DMS153 treated with DMSO at 0.1 percent for 48 hours (cell line): ENCODE measurements around the gene SBF2.
"Not testable (repeated sequence)": the region's sequence is repeated elsewhere in the genome, so short reads cannot be mapped to it uniquely, and the experiment has no call there.

ENCODE experiments used
- DNase-seq: peaks from one replicate; lab custom pipeline; 2025; ENCODE audit not compliant: unreplicated experiment; lab: John Stamatoyannopoulos, UW

SBF2 gene

DNA sequence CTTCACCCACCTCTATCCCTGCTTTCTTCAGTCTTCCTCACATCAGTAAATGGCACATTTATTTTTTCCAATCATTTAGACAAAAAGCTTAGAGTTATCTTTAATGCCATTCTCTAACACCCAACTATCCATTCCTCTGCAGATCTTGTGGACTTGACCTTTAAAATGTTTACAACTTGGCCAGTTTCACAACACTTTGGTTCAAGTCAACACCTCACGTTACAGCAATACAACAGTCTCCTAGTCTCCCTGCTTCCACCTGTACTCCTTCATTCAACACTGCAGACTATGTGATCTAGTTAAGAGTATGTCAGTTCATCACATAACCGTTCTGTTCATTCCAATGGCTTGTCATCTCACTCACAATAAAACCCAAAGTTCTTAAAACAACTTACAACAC, 325.0 kb downstream of the SBF2 start:
- DNase-seq = no peak

DNA sequence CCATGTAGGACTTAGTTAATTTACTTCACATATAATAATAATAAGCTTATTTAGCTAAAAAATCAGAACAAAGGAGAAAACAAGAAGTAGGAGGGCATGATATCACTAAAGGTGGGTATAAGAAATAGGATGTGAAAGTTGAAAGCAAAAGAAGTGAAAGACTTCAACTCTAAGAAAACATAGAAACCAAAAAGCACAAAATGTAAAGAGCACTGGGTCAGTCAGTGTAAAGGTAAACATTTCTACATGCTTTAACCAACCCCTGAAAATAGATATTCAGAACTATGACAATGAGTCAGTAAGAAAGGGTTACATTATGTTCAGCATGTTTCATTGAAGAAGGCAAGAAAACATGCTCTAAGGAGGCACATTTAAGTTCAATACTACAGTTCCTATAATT, 331.3 kb downstream of the SBF2 start:
- no peak for DNase-seq

DNA sequence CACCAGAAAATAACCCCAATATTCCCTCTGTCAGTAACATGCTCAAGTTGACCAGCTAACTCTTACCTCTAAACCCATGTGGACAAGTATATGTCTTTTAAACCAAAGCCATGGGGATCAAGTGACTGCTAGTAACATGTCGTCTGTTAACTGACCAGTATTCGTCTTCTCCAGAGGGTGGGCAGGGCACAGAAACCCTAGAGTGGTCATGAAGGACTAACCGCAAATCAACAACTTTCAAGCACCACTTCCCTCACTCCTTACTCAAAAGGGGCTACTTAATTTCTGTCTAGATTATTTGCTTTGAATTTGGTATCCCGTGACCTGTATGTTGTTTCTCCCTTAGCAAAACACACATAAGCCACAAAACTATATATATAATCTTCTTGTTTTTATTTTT, 336.9 kb downstream of the SBF2 start:
- no peak for DNase-seq

DNA sequence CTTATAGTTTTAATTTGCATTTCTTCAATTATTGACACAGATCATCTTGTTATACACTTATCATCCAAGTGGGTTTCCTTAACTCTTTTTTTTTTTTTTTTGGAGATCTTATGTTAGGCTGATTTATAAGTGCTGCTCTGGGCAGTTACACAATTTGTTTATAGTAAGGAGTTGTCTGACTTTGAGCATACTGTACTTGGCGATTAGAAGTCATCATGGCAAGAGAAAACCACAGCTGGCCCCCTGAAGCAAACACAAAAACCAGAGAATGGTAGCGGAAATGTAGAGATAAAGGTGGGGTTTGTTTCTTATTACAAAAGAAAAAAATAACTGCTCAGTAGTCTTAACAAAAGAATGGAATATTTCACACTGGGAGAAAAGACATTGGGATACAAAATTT, 337.5 kb downstream of the SBF2 start:
- no peak for DNase-seq

DNA sequence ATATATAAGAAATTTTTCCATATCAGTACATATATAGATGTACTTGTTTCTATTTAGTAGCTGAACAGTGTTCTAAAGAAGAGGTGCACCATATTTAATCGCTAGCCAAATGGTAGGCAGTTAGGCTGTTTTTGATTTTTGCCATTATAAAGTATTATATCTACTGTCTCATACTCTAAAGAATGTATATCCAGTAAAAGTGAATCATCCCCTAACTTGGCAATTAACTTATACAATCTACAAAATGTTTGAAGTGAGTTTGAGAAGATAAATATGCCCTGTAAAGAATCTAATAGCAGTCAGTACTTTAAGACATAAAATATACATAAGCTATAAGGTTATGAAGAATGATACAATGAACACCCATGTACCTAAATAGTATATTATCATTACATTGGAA, 338.6 kb downstream of the SBF2 start:
- no peak for DNase-seq

DNA sequence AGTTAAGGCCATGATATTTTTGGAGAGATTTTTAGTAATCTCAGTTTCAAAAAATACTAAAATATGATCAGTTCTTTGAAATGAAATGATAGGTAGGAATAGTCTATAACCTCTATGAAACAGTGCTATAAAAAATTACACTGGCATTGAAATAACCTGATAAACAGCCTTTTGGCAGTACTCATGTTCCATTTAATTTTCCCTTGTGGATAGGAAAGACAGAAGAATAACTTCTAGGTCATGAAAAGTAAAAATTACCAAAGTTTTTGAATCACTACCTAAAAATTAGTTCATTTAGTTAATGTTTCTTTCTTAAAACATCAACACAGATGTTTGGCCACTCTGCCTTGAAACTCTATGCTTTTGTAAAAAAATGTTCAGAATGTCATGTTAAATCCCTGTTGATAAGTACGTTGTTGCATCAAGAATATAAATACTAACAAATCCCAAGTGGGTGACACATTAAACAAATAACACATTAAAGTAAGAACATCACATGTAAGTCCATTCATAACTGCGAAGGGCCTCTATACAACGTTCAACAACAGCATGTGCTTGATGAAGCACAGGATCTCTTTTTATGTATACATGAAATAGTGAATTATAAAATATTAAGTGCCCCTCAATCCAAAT, 339.9 kb downstream of the SBF2 start:
- DNase-seq = no peak

DNA sequence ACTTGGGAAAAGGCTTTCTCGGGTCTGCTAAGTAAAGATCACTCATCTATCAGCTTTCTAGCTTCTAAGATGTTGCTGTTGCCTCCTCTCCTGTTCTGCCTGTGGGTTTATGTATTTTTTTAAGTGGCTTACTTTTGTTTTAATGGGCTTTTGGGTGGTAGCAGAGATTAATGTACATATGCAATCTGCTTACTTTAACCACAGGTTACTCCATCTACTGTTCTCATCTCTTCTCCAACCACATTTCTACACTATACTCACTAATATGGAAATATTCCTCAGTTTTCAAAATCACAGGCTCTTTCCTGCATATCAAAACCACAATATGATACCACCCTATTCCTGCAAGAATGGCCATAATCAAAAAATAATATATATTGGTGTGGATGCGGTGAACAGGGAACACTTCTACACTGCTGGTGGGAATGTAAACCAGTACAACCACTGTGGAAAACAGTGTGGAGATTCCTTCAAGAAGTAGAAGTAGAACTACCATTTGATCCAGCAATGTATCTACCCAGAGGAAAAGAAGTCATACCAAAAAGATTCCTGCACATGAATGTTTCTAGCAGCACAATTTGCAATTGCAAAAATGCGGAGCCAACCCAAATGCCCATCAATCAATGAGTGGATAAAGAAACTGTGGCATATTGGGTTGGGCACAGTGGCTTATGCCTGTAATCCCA, 341.4 kb downstream of the SBF2 start:
- DNase-seq = no peak

DNA sequence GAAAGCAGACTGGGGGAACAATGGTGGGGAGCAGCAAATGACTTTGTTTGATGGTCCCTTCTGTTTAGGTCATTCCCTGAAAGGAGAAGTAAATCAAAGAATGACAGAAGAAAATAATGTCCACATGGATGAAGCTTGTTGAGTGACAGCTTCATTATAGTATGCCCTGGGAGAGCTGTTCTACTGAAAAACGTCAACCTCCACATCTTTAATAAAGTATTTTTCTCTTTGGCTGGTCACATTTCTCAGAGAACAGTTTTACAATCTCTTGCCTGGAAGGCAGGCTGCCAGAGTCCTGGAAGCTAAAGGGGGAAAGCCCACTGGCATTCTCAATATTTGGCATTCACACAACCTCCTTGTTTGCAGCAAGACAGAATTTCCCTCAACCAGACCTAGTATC, 342.2 kb downstream of the SBF2 start:
- no peak for DNase-seq

DNA sequence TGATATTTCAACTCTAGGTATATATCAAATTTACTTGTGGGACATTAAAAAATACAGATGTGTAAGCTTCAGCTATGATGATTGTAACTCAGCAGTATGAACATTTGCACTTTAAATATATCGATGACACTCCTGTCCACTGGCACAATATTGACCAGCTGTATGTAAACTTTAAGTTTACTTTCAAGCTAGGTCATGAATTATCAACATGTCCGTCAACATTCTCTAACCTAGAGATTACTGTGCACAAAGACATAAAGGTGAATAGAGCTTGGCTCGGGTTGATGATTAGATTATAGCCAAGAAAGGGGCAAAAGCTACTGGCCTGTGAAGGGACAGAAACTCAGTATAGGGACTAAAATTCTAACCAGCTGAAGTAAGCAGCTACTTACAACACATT, 343.6 kb downstream of the SBF2 start:
- no peak for DNase-seq

DNA sequence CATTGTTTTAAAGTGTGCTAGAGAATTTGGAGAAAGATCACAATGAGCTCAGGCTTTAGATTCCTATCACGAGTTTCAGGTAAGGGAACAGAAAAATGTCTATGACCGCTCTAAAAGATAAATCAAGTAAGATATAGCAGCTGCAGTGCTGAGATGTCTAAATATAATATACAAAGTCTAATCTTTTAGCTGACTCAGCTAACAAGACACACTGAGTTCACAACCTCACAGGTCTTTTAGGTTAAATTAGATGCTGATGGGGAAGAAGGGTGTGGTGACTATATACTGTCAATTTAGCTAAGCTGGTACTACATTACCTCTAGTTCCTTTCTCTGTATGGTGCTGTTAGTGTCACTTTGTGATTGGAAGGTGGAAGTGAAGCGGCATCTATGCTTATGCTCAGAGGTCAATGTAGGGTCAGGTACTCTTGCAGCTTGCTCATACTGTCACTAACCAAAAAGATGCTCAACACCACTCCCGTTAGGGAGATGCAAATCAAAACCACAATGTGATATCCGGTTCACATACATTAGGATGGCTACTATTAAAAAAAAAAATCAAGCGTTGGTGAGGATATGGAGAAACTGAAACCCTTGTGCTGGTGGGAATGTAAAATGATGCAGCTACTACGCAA, 346.7 kb downstream of the SBF2 start:
- DNase-seq = no peak

DNA sequence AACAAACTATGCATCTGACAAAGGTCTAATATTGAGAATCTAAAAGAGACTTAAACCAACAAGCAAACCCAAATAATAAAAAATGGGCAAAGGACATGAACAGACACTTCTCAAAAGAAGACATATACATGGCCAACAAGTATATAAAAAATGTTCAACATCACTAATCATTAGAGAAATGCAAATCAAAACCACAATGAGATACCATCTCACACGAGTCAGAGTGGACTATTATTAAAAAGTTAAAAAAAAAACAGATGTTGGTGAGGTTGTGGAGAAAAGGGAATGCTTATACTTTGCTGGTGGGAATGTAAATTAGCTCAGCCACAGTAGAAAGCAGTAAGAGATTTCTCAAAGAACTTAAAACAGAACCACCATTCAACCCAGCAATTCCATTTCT, 348.3 kb downstream of the SBF2 start:
- DNase-seq = not testable (repeated sequence)

DNA sequence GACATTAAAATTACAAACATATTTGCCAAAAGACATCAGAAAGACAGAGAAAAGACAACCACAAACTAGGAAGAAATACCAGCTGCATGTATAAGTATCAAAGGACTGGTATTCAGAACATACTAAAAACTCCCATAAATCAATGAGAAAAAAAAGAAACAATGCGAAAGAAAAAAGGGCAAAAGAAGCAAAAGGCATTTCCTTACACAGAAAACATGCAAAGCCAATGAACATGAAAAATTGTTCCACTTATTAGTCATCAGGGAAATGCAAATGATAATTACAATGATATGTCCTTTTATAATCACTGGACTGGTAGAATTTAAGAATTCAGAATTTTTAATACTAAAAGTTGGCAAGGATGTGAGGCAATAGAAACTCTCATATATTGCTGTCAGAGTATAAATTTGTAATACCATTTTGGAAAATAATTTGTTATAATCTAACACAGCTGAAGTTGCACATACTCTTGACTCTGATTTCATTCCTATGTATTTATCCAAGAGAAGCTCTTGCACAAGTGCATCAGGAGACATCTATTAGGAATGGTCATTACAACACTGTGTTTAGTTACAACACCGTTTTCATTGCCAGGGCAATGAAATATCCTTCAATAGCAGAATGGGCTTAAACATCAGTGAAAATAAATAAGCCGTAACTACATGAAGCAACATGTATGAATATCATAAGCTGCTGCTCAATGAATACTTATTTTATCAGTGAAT, 350.5 kb downstream of the SBF2 start:
- DNase-seq = no peak

DNA sequence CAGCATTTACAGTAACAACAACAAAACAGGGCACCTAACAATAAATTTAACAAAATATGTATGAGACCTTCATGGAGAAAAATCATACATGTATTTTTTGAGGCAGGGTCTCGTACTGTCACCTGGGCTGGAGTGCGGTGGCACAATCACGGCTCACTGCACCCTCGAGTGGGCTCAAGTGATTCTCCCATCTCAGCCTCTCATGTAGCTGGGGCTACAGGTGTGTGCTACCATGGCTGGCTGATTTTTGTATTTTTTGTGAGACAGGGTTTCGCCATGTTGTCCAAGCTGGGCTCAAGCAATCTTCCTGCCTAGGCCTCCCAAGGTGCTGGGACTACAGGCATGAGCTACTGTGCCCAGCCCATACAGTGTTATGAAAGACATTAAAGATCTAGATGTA, 352.0 kb downstream of the SBF2 start:
- no peak for DNase-seq

DNA sequence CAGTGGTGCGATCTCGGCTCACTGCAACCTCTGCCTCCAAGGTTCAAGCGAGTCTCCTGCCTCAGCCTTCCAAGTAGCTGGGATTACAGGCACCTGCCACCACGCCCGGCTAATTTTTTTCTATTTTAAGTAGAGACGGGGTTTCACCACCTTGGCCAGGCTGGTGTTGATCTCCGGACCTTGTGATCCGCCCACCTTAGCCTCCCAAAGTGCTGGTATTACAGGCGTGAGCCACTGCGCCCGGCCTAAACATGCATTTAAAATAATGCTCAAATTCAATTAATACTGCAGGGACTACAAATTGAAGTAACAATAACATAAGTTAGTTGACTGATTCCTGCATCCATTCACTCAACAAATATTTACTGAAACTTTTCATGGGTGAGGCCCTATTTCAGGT, 354.9 kb downstream of the SBF2 start:
- DNase-seq = not testable (repeated sequence)

DNA sequence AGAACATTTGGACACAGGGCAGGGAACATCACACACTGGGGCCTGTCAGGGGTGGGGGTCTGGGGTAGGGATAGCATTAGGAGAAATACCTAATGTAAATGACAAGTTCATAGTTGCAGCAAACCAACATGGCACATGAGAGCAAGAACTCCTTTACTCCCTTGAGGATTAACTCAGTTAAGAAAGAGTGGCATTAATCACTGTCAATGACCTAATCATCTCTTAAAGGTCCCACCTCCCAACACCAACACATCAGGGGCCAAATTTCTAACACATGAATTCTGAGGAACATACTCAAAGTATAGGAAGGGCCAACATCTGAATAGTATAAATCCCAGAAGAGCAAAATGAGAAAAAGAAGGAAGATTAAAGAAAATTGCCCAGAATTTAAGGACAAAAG, 357.3 kb downstream of the SBF2 start:
- DNase-seq = no peak

DNA sequence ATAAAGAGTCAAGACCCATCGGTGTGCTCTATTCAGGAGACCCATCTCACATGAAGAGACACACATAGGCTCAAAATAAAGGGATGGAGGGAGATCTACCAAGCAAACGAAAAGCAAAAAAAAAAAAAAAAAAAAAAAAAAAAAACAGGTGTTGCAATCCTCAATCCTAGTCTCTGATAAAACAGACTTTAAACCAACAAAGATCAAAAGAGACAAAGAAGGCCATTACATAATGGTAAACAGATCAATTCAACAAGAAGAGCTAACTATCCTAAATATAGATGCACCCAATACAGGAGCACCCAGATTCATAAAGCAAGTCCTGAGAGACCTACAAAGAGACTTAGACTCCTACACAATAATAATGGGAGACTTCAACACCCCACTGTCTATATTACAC, 361.2 kb downstream of the SBF2 start:
- DNase-seq = not testable (repeated sequence)

DNA sequence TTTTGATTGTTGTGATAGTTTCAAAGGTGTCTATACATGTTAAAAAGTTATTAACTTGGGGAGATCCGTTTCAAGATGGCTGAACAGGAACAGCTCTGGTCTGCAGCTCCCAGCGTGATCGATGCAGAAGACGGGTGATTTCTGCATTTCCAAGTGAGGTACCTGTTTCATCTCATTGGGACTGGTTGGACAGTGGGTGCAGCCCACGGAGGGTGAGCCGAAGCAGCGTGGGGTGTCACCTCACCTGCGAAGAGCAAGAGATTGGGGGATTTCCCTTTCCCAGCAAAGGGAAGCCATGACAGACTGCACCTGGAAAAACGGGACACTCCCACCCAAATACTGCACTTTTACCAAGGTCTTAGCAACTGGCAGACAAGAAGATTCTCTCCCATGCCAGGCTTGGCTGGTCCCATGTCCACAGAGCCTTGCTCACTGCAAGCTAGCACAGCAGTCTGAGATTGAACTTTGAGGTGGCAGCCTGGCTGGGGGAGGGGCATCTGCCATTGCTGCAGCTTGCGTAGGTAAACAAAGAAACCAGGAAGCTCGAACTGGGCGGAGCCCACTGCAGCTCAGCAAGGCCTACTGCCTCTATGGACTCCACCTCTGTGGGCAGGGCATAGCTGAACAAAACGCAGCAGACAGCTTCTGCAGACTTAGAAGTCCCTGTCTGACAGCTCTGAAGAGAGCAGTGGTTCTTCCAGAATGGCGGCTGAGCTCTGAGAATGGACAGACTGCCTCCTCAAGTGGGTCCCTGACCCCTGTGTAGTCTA, 363.3 kb downstream of the SBF2 start:
- not testable (repeated sequence) for DNase-seq

DNA sequence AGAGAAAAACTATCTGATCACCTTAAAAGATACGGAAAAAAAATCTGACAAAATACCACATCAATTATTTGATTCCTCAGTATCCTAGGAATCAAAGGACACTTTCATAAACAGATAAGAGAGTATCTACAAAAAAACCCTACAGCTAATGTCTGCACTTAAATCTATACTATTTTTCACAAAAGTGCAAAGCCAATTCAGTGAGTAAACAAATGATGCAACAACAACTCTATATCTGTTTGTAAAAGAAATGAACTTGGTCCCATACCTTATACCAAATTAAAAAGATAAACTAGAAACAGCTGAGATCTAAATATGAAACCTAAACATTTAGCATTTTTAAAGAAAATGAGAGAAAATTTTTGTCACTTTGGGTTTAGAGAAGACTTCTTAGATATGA, 366.3 kb downstream of the SBF2 start:
- DNase-seq = no peak

DNA sequence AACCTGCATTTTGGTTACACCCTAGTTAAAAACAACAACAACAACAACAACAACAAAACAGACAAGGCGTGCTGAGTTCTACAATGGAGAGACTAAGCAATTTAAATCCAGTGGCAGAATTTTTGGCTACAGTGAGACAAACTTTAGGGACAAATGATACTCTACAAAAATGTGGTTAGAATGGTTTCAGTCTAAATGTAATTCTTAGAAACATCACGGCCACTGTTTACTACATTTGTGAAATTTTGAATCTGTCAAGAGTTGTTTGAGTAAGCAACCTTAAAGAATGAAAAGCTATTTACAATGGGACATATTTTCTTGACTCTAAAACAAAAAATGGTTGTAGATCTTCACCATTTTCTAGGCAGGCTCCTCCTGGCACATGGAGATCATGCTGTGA, 370.7 kb downstream of the SBF2 start:
- DNase-seq = no peak

DNA sequence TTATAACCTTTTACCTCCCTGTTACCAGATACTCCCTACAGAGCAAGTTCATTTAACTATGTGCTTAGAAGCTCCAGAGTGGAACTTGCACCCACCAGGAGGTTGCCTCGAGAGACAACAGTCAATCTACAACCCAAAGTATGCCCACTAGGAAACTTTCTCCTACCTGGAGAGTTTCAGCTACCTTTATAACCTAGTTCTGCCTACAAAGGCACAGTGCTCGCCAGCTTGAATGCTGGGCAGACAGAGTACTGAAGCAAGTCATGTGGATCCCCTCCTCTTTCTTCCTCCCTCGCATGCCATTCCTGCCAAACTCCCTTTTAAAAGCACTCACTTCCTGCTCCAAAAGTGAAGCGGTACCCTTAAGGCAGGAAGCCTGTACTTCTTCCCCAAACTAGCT, 371.2 kb downstream of the SBF2 start:
- DNase-seq = no peak

DNA sequence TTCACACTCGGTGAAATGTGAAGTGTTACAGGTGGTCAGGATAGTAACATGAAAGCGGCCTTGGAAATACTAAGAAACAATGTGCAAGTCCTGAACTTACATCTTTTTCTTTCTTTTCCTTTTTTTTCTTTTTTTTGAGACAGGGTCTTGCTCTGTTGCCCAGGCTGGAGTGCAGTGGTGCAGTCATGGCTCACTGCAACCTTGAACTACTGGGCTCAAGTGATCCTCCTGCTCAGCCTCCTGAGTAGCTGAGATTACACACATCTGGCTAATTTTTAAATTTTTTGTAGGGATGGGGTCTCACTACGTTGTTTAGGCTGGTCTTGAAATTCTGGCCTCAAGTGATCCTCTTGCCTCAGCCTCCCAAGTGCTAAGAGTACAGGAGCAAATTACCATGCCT, 377.5 kb downstream of the SBF2 start:
- no peak for DNase-seq
